K562 (cell line): ENCODE data around the gene SGO1. TPM values are rescaled to one million over a fixed set of nuclear protein-coding genes. Genes with fewer than 3 reads are reported as not detected.
"Not testable (repeated sequence)": the region's sequence is repeated elsewhere in the genome, so short reads cannot be mapped to it uniquely, and the experiment has no call there.

ENCODE experiments used
- ATAC-seq: fragments of 200-7000 bp; cut with Tn5 transposase; 3 replicates; pipeline ENCODE4 v1.9.1; 2020; ENCODE audit warnings: moderate library complexity
- BruUV-seq: library from RNA; stranded (reverse); fragments of 400-500 nt; replicated peaks from 2 replicates; lab custom pipeline; 2021; lab: Mats Ljungman, UMichigan
- CTCF ChIA-PET: fragments of 300-600 bp; formaldehyde crosslinking; extraction: SDS; loops from one replicate; lab custom pipeline; 2021; ENCODE audit warnings: low intra/inter-chr PET ratio; lab: Yijun Ruan, JAX
- POLR2A ChIA-PET: fragments of 300-600, 350-650 bp; sonication (Branson Sonifier 250); formaldehyde crosslinking; extraction: SDS; loops from one replicate; lab custom pipeline; 2021; ENCODE audit warnings: antibody characterized with exemption, inconsistent platforms; lab: Yijun Ruan, JAX
- DNase-seq, 4 experiments: peaks; one replicate each; pipeline versions ENCODE4 v3.0.0 to v3.0.0-alpha.2; 2011 to 2018; ENCODE audit warnings: low spot score in 3 of 4, mixed read lengths in 3 of 4; ENCODE audit errors: extremely low read depth in 1 of 4
- FAIRE-seq: peaks from 2 replicates; lab custom pipeline; 2011; peaks lifted over from hg19 to GRCh38; lab: Jason Lieb, UNC
- H2AFZ ChIP-seq: 2 replicates; pipeline ENCODE4 v1.6.0; 2011; ENCODE audit warnings: low read depth, low read length, control low read depth, inconsistent platforms
- H3K27ac ChIP-seq: fragments of 200-600 bp; 3 replicates; pipeline ENCODE4 v1.8.0; 2011; ENCODE audit warnings: low read depth, mild to moderate bottlenecking, control low read depth, inconsistent platforms, low read length, moderate library complexity, mixed read lengths; ENCODE audit errors: extremely low read depth
- H3K27me3 ChIP-seq, 2 experiments: fragments of 300-600 bp in 1 of 2; 2 replicates in 1 of 2; 3 replicates in 1 of 2; pipeline versions ENCODE4 v1.6.0 to v1.8.0; 2011; ENCODE audit warnings: inconsistent platforms in 2 of 2, low read length in 2 of 2, mild to moderate bottlenecking in 1 of 2, mixed read lengths in 1 of 2, moderate library complexity in 1 of 2; ENCODE audit not compliant: control insufficient read depth in 2 of 2, insufficient read depth in 2 of 2
- H3K36me3 ChIP-seq: fragments of 300-600 bp; 3 replicates; pipeline ENCODE4 v1.8.0; 2011; ENCODE audit warnings: mild to moderate bottlenecking, low read length, inconsistent platforms; ENCODE audit not compliant: control insufficient read depth, insufficient read depth
- H3K4me1 ChIP-seq, 2 experiments: fragments of 200-600 bp in 1 of 2; replicated peaks in 1 of 2; 2 replicates in 1 of 2; 3 replicates in 1 of 2; pipeline versions ENCODE4 v1.5.1 to v1.8.0; 2011; ENCODE audit warnings: inconsistent platforms in 2 of 2, low read length in 2 of 2, mild to moderate bottlenecking in 1 of 2, mixed read lengths in 1 of 2, moderate library complexity in 1 of 2; ENCODE audit not compliant: control insufficient read depth in 2 of 2, insufficient read depth in 2 of 2
- H3K4me2 ChIP-seq: 2 replicates; pipeline ENCODE4 v1.6.1; 2011; ENCODE audit warnings: low read length, control low read depth, inconsistent platforms, mixed read lengths; ENCODE audit not compliant: insufficient read depth
- H3K4me3 ChIP-seq: fragments of 200-600 bp; sonication (generic), shearing (Covaris generic); 2 replicates; pipeline ENCODE4 v1.5.1; 2016; ENCODE audit warnings: control low read depth, inconsistent platforms
- H3K79me2 ChIP-seq: fragments of 200-600 bp; 3 replicates; pipeline ENCODE4 v1.8.0; 2011; ENCODE audit warnings: low read length, inconsistent platforms; ENCODE audit not compliant: control insufficient read depth, insufficient read depth
- H3K9ac ChIP-seq, 2 experiments: 2 replicates each; pipeline versions ENCODE4 v1.6.0 to v1.6.1; 2011; ENCODE audit warnings: low read depth in 2 of 2, low read length in 2 of 2, control low read depth in 1 of 2, inconsistent platforms in 1 of 2, mild to moderate bottlenecking in 1 of 2, mixed read lengths in 1 of 2; ENCODE audit not compliant: insufficient read depth in 1 of 2
- H3K9me1 ChIP-seq: one replicate; pipeline ENCODE4 v1.6.0; 2011; ENCODE audit warnings: inconsistent platforms, mild to moderate bottlenecking, low read length, moderate library complexity; ENCODE audit not compliant: control insufficient read depth, insufficient read depth
- H3K9me3 ChIP-seq: replicated peaks from 2 replicates; pipeline ENCODE4 v1.5.1; 2011; ENCODE audit warnings: low read depth, low read length, inconsistent platforms; ENCODE audit not compliant: control insufficient read depth, insufficient read depth
- H4K20me1 ChIP-seq: replicated peaks from 2 replicates; pipeline ENCODE4 v1.6.1; 2011; ENCODE audit warnings: low read length, inconsistent platforms, mixed read lengths; ENCODE audit not compliant: control insufficient read depth, insufficient read depth
- FOXJ3 ChIP-seq: sonication (generic); formaldehyde crosslinking; IDR thresholded peaks from 2 replicates; pipeline ENCODE4 v1.4.0; 2020; ENCODE audit warnings: mild to moderate bottlenecking, missing genetic modification reagents
- ZNF512 ChIP-seq: IDR thresholded peaks from 2 replicates; pipeline ENCODE4 v1.6.1; 2016; ENCODE audit warnings: missing genetic modification characterization, missing compliant biosample characterization
- WGBS: fragments of 100-300 bp; shearing (Covaris generic); methylation state at CpG from one replicate; pipeline ENCODE4 v1.1.6; 2016; ENCODE audit warnings: low coverage, mixed read lengths; ENCODE audit not compliant: insufficient coverage; ENCODE audit errors: missing lambda C conversion rate; 5-methylcytosine and 5-hydroxymethylcytosine counted together
- in situ Hi-C: fragments of 300-500 bp; cut with MboI; formaldehyde crosslinking; loops from 4 replicates; pipeline ENCODE4 v1.15.0; 2018; ENCODE audit warnings: inconsistent platforms, mixed read lengths
- intact Hi-C: fragments of 100-400 bp; cut with micrococcal nuclease; formaldehyde crosslinking; loops from 2 replicates; pipeline ENCODE4 v1.14.2; 2022
- polyA plus RNA-seq, 8 experiments: library from polyadenylated mRNA; depleted of rRNA in 4 of 8; stranded (reverse) in 5 of 8; unstranded in 3 of 8; fragments of >200 nt; fragmentation: Nextera tagmentation in 2 of 8; fragmentation: Illumina TruSeq in 1 of 8; extraction: Ambion mirVana in 2 of 8; extraction: Trizol in 1 of 8; gene quantifications; 2 replicates each; pipeline versions ENCODE4 v1.2.1 to v1.2.3, GENCODE V29; 2011 to 2014; ENCODE audit warnings: inconsistent platforms in 1 of 8, missing spikeins in 1 of 8
- total RNA-seq, 7 experiments: library from RNA; depleted of rRNA in 6 of 7; stranded (reverse); fragments of >200 nt in 6 of 7; fragmentation: Illumina TruSeq in 2 of 7; extraction: Trizol in 2 of 7; gene quantifications; 2 replicates each; pipeline versions ENCODE4 v1.2.1 to v1.2.3, GENCODE V29; 2011 to 2021; ENCODE audit warnings: low replicate concordance in 1 of 7

Gene SGO1
- total and polyA plus RNA-seq, 9 of the 15 experiments (the other 6 are each of a cell fraction or from before 2014, with no cell fraction given): 13.7 to 57.3 (median 28.2) TPM

GRCh38 chr3:20215636-20216035, 29.6 kb upstream of the SGO1 start:
- ChIA-PET POLR2A (no interaction called here), CTCF (no interaction called here)
- no peak for FAIRE-seq
- Histone ChIP-seq H3K4me1 (no peaks in the 10 kb centered on the region), H3K9ac (no peak overlapping the region), H4K20me1 (no peaks in the 10 kb centered on the region), H3K4me2 (no peak overlapping the region), H3K9me3 (no peaks in the 10 kb centered on the region), H3K79me2 (no peaks in the 10 kb centered on the region), H2AFZ (no peak overlapping the region), H3K9me1 (no peaks in the 10 kb centered on the region), H3K27ac (no peak overlapping the region), H3K36me3 (no peaks in the 10 kb centered on the region), H3K4me3 (no peak overlapping the region), H3K27me3 (no peaks in the 10 kb centered on the region)
- TF ChIP-seq FOXJ3 (CRISPR knock-in tag): no peak
- BruUV-seq: no TSS peak
- ATAC-seq: no peak
- in situ Hi-C loops: no loop called here
- intact Hi-C loops: no loop called here
- no peak for DNase-seq
- WGBS: 10% methylated on average over 4 of the region's 4 CpGs

- H3K9me3 ChIP-seq, ATAC-seq, H3K4me3 ChIP-seq, FAIRE-seq, H2AFZ ChIP-seq, H3K4me2 ChIP-seq, intact Hi-C loops, H3K27me3 ChIP-seq, H3K79me2 ChIP-seq, CTCF ChIA-PET, H3K9ac ChIP-seq, DNase-seq, POLR2A ChIA-PET, H3K36me3 ChIP-seq, H3K4me1 ChIP-seq, H3K27ac ChIP-seq, in situ Hi-C loops, BruUV-seq, H4K20me1 ChIP-seq, H3K9me1 ChIP-seq: not testable (repeated sequence)
- TF ChIP-seq ZNF512 (tag): peak; percentile 89
- 0% methylated on average over 1 of the region's 1 CpG for WGBS
Observed at GRCh38 chr3:20213491-20213890, 27.5 kb upstream of the SGO1 start.

GRCh38 chr3:20207945-20208344, 21.9 kb upstream of the SGO1 start:
- H2AFZ ChIP-seq, in situ Hi-C loops, H3K79me2 ChIP-seq, ATAC-seq, intact Hi-C loops, H3K9me3 ChIP-seq, DNase-seq, BruUV-seq, H3K27me3 ChIP-seq, FAIRE-seq, H3K9ac ChIP-seq, H3K36me3 ChIP-seq, H3K4me1 ChIP-seq, H3K4me3 ChIP-seq, CTCF ChIA-PET, H4K20me1 ChIP-seq, H3K4me2 ChIP-seq, H3K27ac ChIP-seq, H3K9me1 ChIP-seq: not testable (repeated sequence)
- 8% methylated on average over 2 of the region's 2 CpGs for WGBS
- POLR2A ChIA-PET: interaction anchor here (0.6 to 1.2 kb wide), 2 partner anchors 10 to 361 kb away, joined by 3 read pairs; no protein-coding TSS in a partner anchor
